WTC11 (cell line): Measurements from ENCODE around the gene CNTLN. TPM values are rescaled to one million over a fixed set of nuclear protein-coding genes. Genes with fewer than 3 reads are reported as not detected.
A peak's percentile ranks its signal among the peaks of the same experiment; 100 is the strongest.

Source experiments
- ATAC-seq: fragments of 200-7000 bp; cut with Tn5 transposase; 2 replicates; pipeline ENCODE4 v1.10.0; 2021; ENCODE audit warnings: mild to moderate bottlenecking, moderate library complexity
- CTCF ChIA-PET: fragments of 300-600 bp; sonication (Branson Sonifier 250); formaldehyde crosslinking; loops from one replicate; lab custom pipeline; 2021; ENCODE audit warnings: antibody characterized with exemption; lab: Charles Lee
- POLR2A ChIA-PET: fragments of 350-600 bp; sonication (Branson Sonifier 250); formaldehyde crosslinking; loops from one replicate; lab custom pipeline; 2021; ENCODE audit warnings: antibody characterized with exemption; lab: Charles Lee
- DNase-seq: peaks from one replicate; pipeline ENCODE4 v3.0.0; 2021; ENCODE audit warnings: low spot score
- H3K27ac Mint-ChIP-seq: 2 replicates; pipeline ENCODE4 v1.8.0; 2021; ENCODE audit warnings: mixed read lengths
- H3K27me3 Mint-ChIP-seq: 2 replicates; pipeline ENCODE4 v1.8.0; 2021; ENCODE audit warnings: low read depth, mild to moderate bottlenecking, moderate library complexity, mixed read lengths
- H3K36me3 Mint-ChIP-seq: 2 replicates; pipeline ENCODE4 v1.8.0; 2021; ENCODE audit warnings: mixed read lengths
- H3K4me1 Mint-ChIP-seq: 2 replicates; pipeline ENCODE4 v1.8.0; 2022; ENCODE audit warnings: mixed read lengths
- H3K4me3 Mint-ChIP-seq: 2 replicates; pipeline ENCODE4 v1.8.0; 2021; ENCODE audit warnings: mild to moderate bottlenecking, moderate library complexity, mixed read lengths
- H3K9me3 Mint-ChIP-seq: 2 replicates; pipeline ENCODE4 v1.8.0; 2021; ENCODE audit warnings: mixed read lengths
- ATF6 ChIP-seq: sonication (generic); formaldehyde crosslinking; IDR thresholded peaks from 2 replicates; pipeline ENCODE4 v1.8.1; 2023; ENCODE audit warnings: mild to moderate bottlenecking, missing genetic modification reagents
- FOXP4 ChIP-seq: sonication (generic); formaldehyde crosslinking; IDR thresholded peaks from 2 replicates; pipeline ENCODE4 v1.8.0; 2022; ENCODE audit warnings: mild to moderate bottlenecking, missing genetic modification reagents
- GABPB1 ChIP-seq: sonication (generic); formaldehyde crosslinking; IDR thresholded peaks from 2 replicates; pipeline ENCODE4 v1.8.1; 2023; ENCODE audit warnings: mild to moderate bottlenecking, missing genetic modification reagents
- JAZF1 ChIP-seq: fragments of 250-450 bp; sonication (Bioruptor Pico); IDR thresholded peaks from 2 replicates; pipeline ENCODE4 v1.9.0; 2021; ENCODE audit warnings: moderate library complexity, mild to moderate bottlenecking, inconsistent platforms
- JUN ChIP-seq: sonication (generic); formaldehyde crosslinking; IDR thresholded peaks from 2 replicates; pipeline ENCODE4 v1.8.0; 2023; ENCODE audit warnings: mild to moderate bottlenecking, missing genetic modification reagents
- MXD4 ChIP-seq: fragments of 250-450 bp; sonication (Bioruptor Pico); IDR thresholded peaks from 2 replicates; pipeline ENCODE4 v1.8.0; 2021; ENCODE audit warnings: mild to moderate bottlenecking, moderate library complexity, borderline replicate concordance
- MYBL2 ChIP-seq: sonication (generic); formaldehyde crosslinking; IDR thresholded peaks from 2 replicates; pipeline ENCODE4 v1.8.1; 2023; ENCODE audit warnings: mild to moderate bottlenecking, moderate library complexity, missing genetic modification reagents
- NFE2L1 ChIP-seq: sonication (generic); formaldehyde crosslinking; IDR thresholded peaks from 2 replicates; pipeline ENCODE4 v1.8.1; 2023; ENCODE audit warnings: missing genetic modification reagents
- PRRX2 ChIP-seq: fragments of 250-450 bp; sonication (Bioruptor Pico); IDR thresholded peaks from 2 replicates; pipeline ENCODE4 v1.8.0; 2021; ENCODE audit warnings: mild to moderate bottlenecking
- SMAD4 ChIP-seq: sonication (generic); formaldehyde crosslinking; IDR thresholded peaks from 2 replicates; pipeline ENCODE4 v1.8.0; 2022; ENCODE audit warnings: mild to moderate bottlenecking, missing genetic modification reagents
- SP1 ChIP-seq: sonication (generic); formaldehyde crosslinking; conservative IDR thresholded peaks from 2 replicates; pipeline ENCODE4 v1.8.1; 2022; ENCODE audit warnings: missing genetic modification reagents
- TCF7 ChIP-seq: sonication (generic); formaldehyde crosslinking; IDR thresholded peaks from 2 replicates; pipeline ENCODE4 v1.8.0; 2022; ENCODE audit warnings: mild to moderate bottlenecking, low read depth, missing genetic modification reagents, moderate library complexity
- TEAD4 ChIP-seq: sonication (generic); formaldehyde crosslinking; IDR thresholded peaks from 2 replicates; pipeline ENCODE4 v1.8.0; 2022; ENCODE audit warnings: mild to moderate bottlenecking, missing genetic modification reagents
- ZNF121 ChIP-seq: sonication (generic); formaldehyde crosslinking; IDR thresholded peaks from 2 replicates; pipeline ENCODE4 v1.8.0; 2023; ENCODE audit warnings: missing genetic modification reagents
- ZNF263 ChIP-seq: sonication (generic); formaldehyde crosslinking; IDR thresholded peaks from 2 replicates; pipeline ENCODE4 v1.8.1; 2022; ENCODE audit warnings: low read depth, mild to moderate bottlenecking, moderate library complexity, missing genetic modification reagents
- ZNF396 ChIP-seq: fragments of 250-450 bp; sonication (Bioruptor Pico); IDR thresholded peaks from 2 replicates; pipeline ENCODE4 v1.8.0; 2021; ENCODE audit warnings: mild to moderate bottlenecking, moderate library complexity, borderline replicate concordance
- total RNA-seq: library from RNA; stranded (reverse); gene quantifications from 3 replicates; pipeline ENCODE4 v1.2.3, GENCODE V29; 2021
- TF ChIP-seq, protein P1 (sequence below): fragments of 250-450 bp; sonication (Bioruptor Pico); IDR thresholded peaks from 2 replicates; pipeline ENCODE4 v1.9.0; 2021; ENCODE audit warnings: moderate library complexity, mild to moderate bottlenecking, inconsistent platforms, borderline replicate concordance
- TF ChIP-seq, protein P2 (sequence below): fragments of 250-450 bp; sonication (Bioruptor Pico); IDR thresholded peaks from 2 replicates; pipeline ENCODE4 v1.9.0; 2021; ENCODE audit warnings: mild to moderate bottlenecking
- TF ChIP-seq, protein P3 (sequence below): fragments of 200-600 bp; IDR thresholded peaks from 2 replicates; pipeline ENCODE4 v1.8.0; 2022; ENCODE audit warnings: antibody characterized with exemption

CNTLN gene
- total RNA-seq, 1 experiment from 2014 or later, result 13.4 TPM

- POLR2A ChIA-PET, result interaction anchor here (0.6 kb wide), 1 partner anchor 111 kb away, joined by 3 read pairs; no protein-coding TSS in a partner anchor
- CTCF ChIA-PET, result interaction anchor here (0.6 kb wide), 1 partner anchor 876 kb away, joined by 3 read pairs; no protein-coding TSS in a partner anchor
- no peaks in the 10 kb centered on the region for H3K36me3 Mint-ChIP-seq
- TF ChIP-seq ZNF121 (CRISPR knock-in tag), result peak; percentile 83
- TF ChIP-seq SMAD4 (CRISPR knock-in tag), result no peak
- DNase-seq (no peak), ATAC-seq (no peak)
- H3K9me3 Mint-ChIP-seq, result no peaks in the 10 kb centered on the region
- no peak overlapping the region for H3K27ac Mint-ChIP-seq
- H3K4me1 Mint-ChIP-seq, result peaks cover 21% of the 10 kb centered on the region
- H3K4me3 Mint-ChIP-seq, result no peak overlapping the region
- H3K27me3 Mint-ChIP-seq, result no peaks in the 10 kb centered on the region
These were observed 50.7 kb downstream of the CNTLN start for GRCh38 chr9:17185481-17186029.

GRCh38 chr9:17191082-17191481, 56.2 kb downstream of the CNTLN start:
- peaks cover 7% of the 10 kb centered on the region for H3K4me1 Mint-ChIP-seq
- CTCF ChIA-PET, result no interaction called here

DNA sequence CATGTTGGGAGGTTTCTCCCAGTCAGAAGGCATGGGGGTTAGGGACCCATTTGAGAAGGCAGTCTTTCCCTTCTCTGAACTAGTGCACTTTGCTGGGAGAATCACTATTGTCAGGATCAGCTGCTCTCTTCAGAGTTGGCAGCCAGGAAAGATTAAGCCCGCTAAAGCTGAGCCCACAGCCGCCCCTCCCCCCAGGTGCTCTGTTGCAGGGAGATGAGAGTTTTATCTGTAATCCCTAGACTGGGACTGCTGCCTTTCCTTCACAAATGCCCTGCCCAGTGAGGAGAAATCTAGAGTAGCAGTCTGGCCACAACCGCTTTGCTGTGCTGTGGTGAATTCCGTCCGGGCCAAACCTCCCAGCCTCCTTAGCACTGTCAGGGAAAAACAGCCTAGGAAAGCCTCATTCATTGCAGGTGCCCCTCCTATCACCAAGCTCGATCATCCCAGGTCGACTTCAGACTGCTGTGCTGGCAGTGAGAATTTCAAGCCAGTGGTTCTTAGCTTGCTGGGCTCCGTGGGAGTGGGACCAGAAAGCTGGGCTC, 69.8 kb downstream of the CNTLN start:
- Mint-ChIP-seq H3K9me3 (peaks cover 31% of the 10 kb centered on the region), H3K4me3 (no peak overlapping the region), H3K4me1 (peaks cover 27% of the 10 kb centered on the region), H3K36me3 (peaks cover 20% of the 10 kb centered on the region), H3K27ac (no peak overlapping the region), H3K27me3 (no peaks in the 10 kb centered on the region)
- ATAC-seq (peak; percentile 78), DNase-seq (peak; percentile 31)
- TF ChIP-seq MXD4 (CRISPR knock-in tag) (no peak), NFE2L1 (no peak)
- CTCF ChIA-PET, result interaction anchor here (1.2 kb wide), 1 partner anchor 190 kb away, joined by 3 read pairs; no protein-coding TSS in a partner anchor
- POLR2A ChIA-PET, result no interaction called here

More at GRCh38 chr9:17191082-17191481, 56.2 kb downstream of the CNTLN start:
- Mint-ChIP-seq H3K4me3 (no peak overlapping the region), H3K27ac (no peak overlapping the region), H3K9me3 (no peaks in the 10 kb centered on the region), H3K36me3 (no peaks in the 10 kb centered on the region), H3K27me3 (no peaks in the 10 kb centered on the region)
- ATAC-seq (no peak), DNase-seq (no peak)
- TF ChIP-seq JAZF1 (CRISPR knock-in tag), result no peak
- TF ChIP-seq, protein P1, sequence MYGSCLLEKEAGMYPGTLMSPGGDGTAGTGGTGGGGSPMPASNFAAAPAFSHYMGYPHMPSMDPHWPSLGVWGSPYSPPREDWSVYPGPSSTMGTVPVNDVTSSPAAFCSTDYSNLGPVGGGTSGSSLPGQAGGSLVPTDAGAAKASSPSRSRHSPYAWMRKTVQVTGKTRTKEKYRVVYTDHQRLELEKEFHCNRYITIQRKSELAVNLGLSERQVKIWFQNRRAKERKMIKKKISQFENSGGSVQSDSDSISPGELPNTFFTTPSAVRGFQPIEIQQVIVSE (CRISPR knock-in tag), result peak; percentile 48; the same call in 1 of the 2 replicates
- POLR2A ChIA-PET, result no interaction called here

GRCh38 chr9:17216011-17216410, 81.2 kb downstream of the CNTLN start:
- ATAC-seq, result no peak
- TF ChIP-seq TCF7 (CRISPR knock-in tag), result no peak
- TF ChIP-seq MYBL2 (CRISPR knock-in tag), result no peak
- no peak for TF ChIP-seq SP1
- TF ChIP-seq GABPB1 (CRISPR knock-in tag), result no peak
- TF ChIP-seq, protein P2, sequence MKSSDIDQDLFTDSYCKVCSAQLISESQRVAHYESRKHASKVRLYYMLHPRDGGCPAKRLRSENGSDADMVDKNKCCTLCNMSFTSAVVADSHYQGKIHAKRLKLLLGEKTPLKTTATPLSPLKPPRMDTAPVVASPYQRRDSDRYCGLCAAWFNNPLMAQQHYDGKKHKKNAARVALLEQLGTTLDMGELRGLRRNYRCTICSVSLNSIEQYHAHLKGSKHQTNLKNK, result no peak
- no peak for TF ChIP-seq PRRX2 (CRISPR knock-in tag)
- TF ChIP-seq, protein P1 (CRISPR knock-in tag), result no peak
- TF ChIP-seq TEAD4 (CRISPR knock-in tag), result no peak
- TF ChIP-seq, protein P3, sequence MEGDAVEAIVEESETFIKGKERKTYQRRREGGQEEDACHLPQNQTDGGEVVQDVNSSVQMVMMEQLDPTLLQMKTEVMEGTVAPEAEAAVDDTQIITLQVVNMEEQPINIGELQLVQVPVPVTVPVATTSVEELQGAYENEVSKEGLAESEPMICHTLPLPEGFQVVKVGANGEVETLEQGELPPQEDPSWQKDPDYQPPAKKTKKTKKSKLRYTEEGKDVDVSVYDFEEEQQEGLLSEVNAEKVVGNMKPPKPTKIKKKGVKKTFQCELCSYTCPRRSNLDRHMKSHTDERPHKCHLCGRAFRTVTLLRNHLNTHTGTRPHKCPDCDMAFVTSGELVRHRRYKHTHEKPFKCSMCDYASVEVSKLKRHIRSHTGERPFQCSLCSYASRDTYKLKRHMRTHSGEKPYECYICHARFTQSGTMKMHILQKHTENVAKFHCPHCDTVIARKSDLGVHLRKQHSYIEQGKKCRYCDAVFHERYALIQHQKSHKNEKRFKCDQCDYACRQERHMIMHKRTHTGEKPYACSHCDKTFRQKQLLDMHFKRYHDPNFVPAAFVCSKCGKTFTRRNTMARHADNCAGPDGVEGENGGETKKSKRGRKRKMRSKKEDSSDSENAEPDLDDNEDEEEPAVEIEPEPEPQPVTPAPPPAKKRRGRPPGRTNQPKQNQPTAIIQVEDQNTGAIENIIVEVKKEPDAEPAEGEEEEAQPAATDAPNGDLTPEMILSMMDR, result no peak
- TF ChIP-seq ATF6, result no peak
- TF ChIP-seq FOXP4 (CRISPR knock-in tag), result no peak
- TF ChIP-seq ZNF263 (CRISPR knock-in tag), result no peak
- TF ChIP-seq ZNF396 (CRISPR knock-in tag), result no peak
- TF ChIP-seq JUN (CRISPR knock-in tag), result no peak

More at GRCh38 chr9:17216011-17216410, 81.2 kb downstream of the CNTLN start:
- ChIA-PET POLR2A (no interaction called here), CTCF (no interaction called here)
- peaks cover 10% of the 10 kb centered on the region for H3K4me1 Mint-ChIP-seq
- no peak for DNase-seq
- H3K9me3 Mint-ChIP-seq, result peaks cover 28% of the 10 kb centered on the region
- H3K27ac Mint-ChIP-seq, result no peak overlapping the region
- H3K4me3 Mint-ChIP-seq, result no peak overlapping the region
- H3K36me3 Mint-ChIP-seq, result peaks cover 24% of the 10 kb centered on the region
- no peaks in the 10 kb centered on the region; the same call in 1 of the 2 replicates for H3K27me3 Mint-ChIP-seq
